SK-N-MC (cell line): Measurements from ENCODE around the gene DNAJA3.

Experiments
- EZH2 ChIP-seq: fragments of 200-600 bp; sonication (generic); IDR thresholded peaks from one replicate; pipeline ENCODE4 v1.6.1; 2017; ENCODE audit warnings: antibody characterized with exemption
- FOXP2 ChIP-seq: optimal IDR thresholded peaks from 2 replicates; pipeline ENCODE3; 2011; ENCODE audit warnings: mild to moderate bottlenecking, moderate library complexity; ENCODE audit not compliant: insufficient read depth; ENCODE audit errors: extremely low read length, control extremely low read depth

DNA sequence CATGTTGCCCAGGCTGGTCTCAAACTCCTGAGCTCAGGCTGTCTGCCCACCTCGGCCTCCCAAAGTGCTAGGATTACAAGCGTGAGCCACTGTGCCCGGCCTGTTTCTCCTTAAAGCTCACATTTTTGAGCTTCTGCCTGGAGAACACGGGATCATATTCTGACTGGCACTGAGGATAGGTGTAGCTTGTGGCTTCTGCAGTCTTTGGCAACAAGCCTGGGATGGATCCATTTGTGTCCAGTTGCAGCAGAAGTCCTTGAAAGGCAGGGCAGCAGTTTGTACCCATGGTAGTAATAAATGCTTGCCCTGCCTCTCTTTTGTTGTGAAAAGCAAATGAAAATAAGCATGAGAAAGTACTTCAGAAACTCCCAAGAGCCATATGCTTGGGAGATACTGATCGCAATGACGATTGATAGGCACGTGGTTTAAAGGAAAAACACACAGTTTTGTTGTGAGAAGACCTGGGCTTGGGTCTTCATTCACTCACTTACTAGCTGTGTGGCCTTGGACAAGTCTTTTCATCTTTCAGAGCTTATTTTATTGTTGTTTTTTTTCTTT, 6.2 kb upstream of the DNAJA3 start:
- TF ChIP-seq EZH2 (no peak), FOXP2 (no peak)
